HCT116 (cell line): ENCODE data around the gene CPNE4. TPM values are rescaled to one million over a fixed set of nuclear protein-coding genes. Genes with fewer than 3 reads are reported as not detected.

Experiments used
- ATAC-seq: fragments of 200-7000 bp; cut with Tn5 transposase; 2 replicates; pipeline ENCODE4 v1.9.1; 2020; ENCODE audit warnings: mild to moderate bottlenecking, moderate library complexity
- BruUV-seq: library from RNA; stranded (reverse); fragments of 400-500 nt; replicated peaks from 2 replicates; lab custom pipeline; 2021; lab: Mats Ljungman, UMichigan
- CTCF ChIA-PET: fragments of 300-600 bp; sonication (Branson Sonifier 250); formaldehyde crosslinking; loops from one replicate; lab custom pipeline; 2021; ENCODE audit warnings: antibody characterized with exemption; lab: Charles Lee
- POLR2A ChIA-PET: fragments of 300-600, 350-600 bp; sonication (Branson Sonifier 250); formaldehyde crosslinking; loops from one replicate; lab custom pipeline; 2021; ENCODE audit warnings: antibody characterized with exemption; lab: Charles Lee
- RAD21 ChIA-PET, 2 experiments: fragments of 300-600 bp; sonication (Branson Sonifier 250); formaldehyde crosslinking; loops; one replicate each; lab custom pipeline; 2023; ENCODE audit warnings: low total read pairs in 2 of 2; ENCODE audit not compliant: uncharacterized antibody in 2 of 2, unreplicated experiment in 2 of 2, low non-redundant PET in 1 of 2; lab: Charles Lee
- DNase-seq: peaks from one replicate; pipeline ENCODE4 v3.0.0-alpha.2; 2010; ENCODE audit warnings: low read depth, low spot score
- H2AFZ ChIP-seq: fragments of 200-600 bp; shearing (Covaris generic), sonication (generic); 2 replicates; pipeline ENCODE4 v1.6.1; 2017; ENCODE audit warnings: low read depth, mixed run types, mixed read lengths, antibody characterized with exemption, low read length; ENCODE audit not compliant: poor library complexity, severe bottlenecking
- H3K27ac ChIP-seq: 2 replicates; pipeline ENCODE4 v1.5.1; 2012; ENCODE audit warnings: low read depth, low read length
- H3K27me3 ChIP-seq: fragments of 200-600 bp; sonication (generic); 2 replicates; pipeline ENCODE4 v1.6.1; 2016; ENCODE audit warnings: mixed run types, low read length, mixed read lengths; ENCODE audit not compliant: insufficient read depth
- H3K36me3 ChIP-seq, 2 experiments: fragments of 200-500 bp in 1 of 2; fragments of 200-600 bp in 1 of 2; sonication (Bioruptor generic) in 1 of 2; sonication (generic) in 1 of 2; 2 replicates each; pipeline versions ENCODE4 v1.5.1 to v1.6.1; 2014 to 2016; ENCODE audit warnings: low read length in 2 of 2, inconsistent platforms in 1 of 2, mixed read lengths in 1 of 2, mixed run types in 1 of 2; ENCODE audit not compliant: insufficient read depth in 2 of 2, control insufficient read depth in 1 of 2
- H3K4me1 ChIP-seq, 2 experiments: fragments of 200-600 bp in 1 of 2; sonication (generic) in 1 of 2; 2 replicates each; pipeline versions ENCODE4 v1.5.1 to v1.6.1; 2012 to 2017; ENCODE audit warnings: low read length in 2 of 2, inconsistent platforms in 1 of 2, mild to moderate bottlenecking in 1 of 2, mixed read lengths in 1 of 2, mixed run types in 1 of 2, moderate library complexity in 1 of 2; ENCODE audit not compliant: insufficient read depth in 2 of 2, control insufficient read depth in 1 of 2
- H3K4me2 ChIP-seq: fragments of 200-600 bp; sonication (generic); 2 replicates; pipeline ENCODE4 v1.6.1; 2017; ENCODE audit warnings: mixed run types, low read length, mixed read lengths
- H3K4me3 ChIP-seq, 2 experiments: fragments of 200-600 bp in 1 of 2; sonication (generic) in 1 of 2; replicated peaks in 1 of 2; 2 replicates each; pipeline ENCODE4 v1.5.1; 2011 to 2016; ENCODE audit warnings: low read length in 2 of 2, control low read depth in 1 of 2, low read depth in 1 of 2, mild to moderate bottlenecking in 1 of 2, mixed read lengths in 1 of 2, mixed run types in 1 of 2
- H3K79me2 ChIP-seq: fragments of 200-600 bp; sonication (generic); 2 replicates; pipeline ENCODE4 v1.6.1; 2017; ENCODE audit warnings: mild to moderate bottlenecking, mixed run types, low read length, moderate library complexity, mixed read lengths; ENCODE audit not compliant: insufficient read depth
- H3K9ac ChIP-seq: fragments of 200-600 bp; sonication (generic); 2 replicates; pipeline ENCODE4 v1.6.1; 2016; ENCODE audit warnings: low read length, mixed read lengths
- H3K9me2 ChIP-seq: fragments of 200-600 bp; sonication (generic), shearing (Covaris generic); 2 replicates; pipeline ENCODE4 v1.6.1; 2017; ENCODE audit warnings: mixed run types, mild to moderate bottlenecking, moderate library complexity; ENCODE audit not compliant: insufficient read depth
- H3K9me3 ChIP-seq, 2 experiments: fragments of 200-500 bp in 1 of 2; fragments of 200-600 bp in 1 of 2; sonication (Bioruptor generic) in 1 of 2; sonication (generic) in 1 of 2; 2 replicates each; pipeline ENCODE4 v1.6.1; 2014 to 2017; ENCODE audit warnings: low read length in 2 of 2, mixed read lengths in 2 of 2, inconsistent platforms in 1 of 2, low read depth in 1 of 2, mild to moderate bottlenecking in 1 of 2, mixed run types in 1 of 2, moderate library complexity in 1 of 2; ENCODE audit not compliant: control insufficient read depth in 1 of 2, insufficient read depth in 1 of 2
- H4K20me1 ChIP-seq: fragments of 200-600 bp; sonication (generic), shearing (Covaris generic); 2 replicates; pipeline ENCODE4 v1.6.1; 2017; ENCODE audit warnings: mixed run types, mild to moderate bottlenecking, moderate library complexity; ENCODE audit not compliant: insufficient read depth
- CBX3 ChIP-seq: IDR thresholded peaks from 2 replicates; pipeline ENCODE4 v1.6.1; 2012; ENCODE audit warnings: low read depth
- CEBPB ChIP-seq: IDR thresholded peaks from 2 replicates; pipeline ENCODE4 v1.6.1; 2012; ENCODE audit warnings: low read depth
- EGR1 ChIP-seq: IDR thresholded peaks from 2 replicates; pipeline ENCODE4 v1.6.1; 2012; ENCODE audit warnings: low read depth
- ELF1 ChIP-seq: IDR thresholded peaks from 2 replicates; pipeline ENCODE4 v1.6.1; 2012; ENCODE audit warnings: low read depth, borderline replicate concordance
- EZH2 ChIP-seq: fragments of 200-600 bp; sonication (generic); IDR thresholded peaks from 2 replicates; pipeline ENCODE4 v1.6.1; 2017; ENCODE audit warnings: antibody characterized with exemption, mixed run types
- EZH2phosphoT487 ChIP-seq: fragments of 200-600 bp; IDR thresholded peaks from 2 replicates; pipeline ENCODE4 v1.6.1; 2018; ENCODE audit warnings: antibody characterized with exemption, borderline replicate concordance
- FOSL1 ChIP-seq: IDR thresholded peaks from 2 replicates; pipeline ENCODE4 v1.6.1; 2012; ENCODE audit warnings: low read depth
- JUND ChIP-seq: IDR thresholded peaks from 2 replicates; pipeline ENCODE4 v1.6.1; 2012
- POLR2A ChIP-seq: IDR thresholded peaks from 2 replicates; pipeline ENCODE4 v1.7.0; 2011; ENCODE audit warnings: borderline replicate concordance; ENCODE audit not compliant: insufficient read depth, insufficient read length; ENCODE audit errors: extremely low read depth
- POLR2AphosphoS5 ChIP-seq: IDR thresholded peaks from 2 replicates; pipeline ENCODE4 v1.6.1; 2011; ENCODE audit warnings: mild to moderate bottlenecking, low read depth, low read length, moderate library complexity
- RAD21 ChIP-seq: IDR thresholded peaks from 2 replicates; pipeline ENCODE4 v1.6.1; 2012; ENCODE audit warnings: low read depth, mild to moderate bottlenecking
- SIN3A ChIP-seq: IDR thresholded peaks from 2 replicates; pipeline ENCODE4 v1.6.1; 2012; ENCODE audit warnings: low read depth
- TCF7L2 ChIP-seq: IDR thresholded peaks from 2 replicates; pipeline ENCODE4 v1.7.0; 2011; ENCODE audit warnings: borderline replicate concordance, inconsistent platforms; ENCODE audit not compliant: insufficient read depth, insufficient read length; ENCODE audit errors: extremely low read depth
- ZFX ChIP-seq: fragments of 450-650 bp; IDR thresholded peaks from 2 replicates; pipeline ENCODE4 v1.6.1; 2017
- ZNF274 ChIP-seq: fragments of 200-500 bp; sonication (Bioruptor generic); IDR thresholded peaks from 2 replicates; pipeline ENCODE4 v1.6.1; 2014; ENCODE audit warnings: mild to moderate bottlenecking, low read depth, low read length, inconsistent platforms
- intact Hi-C: fragments of 100-400 bp; cut with micrococcal nuclease; formaldehyde crosslinking; loops from 2 replicates; pipeline ENCODE4 v1.10.0; 2022
- total RNA-seq: library from RNA; stranded (reverse); gene quantifications from one replicate; pipeline ENCODE4 v1.2.1, GENCODE V29; 2021; ENCODE audit not compliant: unreplicated experiment
- TF ChIP-seq, protein P1 (sequence below): IDR thresholded peaks from 2 replicates; pipeline ENCODE4 v1.6.1; 2011; ENCODE audit warnings: mild to moderate bottlenecking, low read length, moderate library complexity; ENCODE audit not compliant: insufficient replicate concordance; ENCODE audit errors: extremely low read depth
- TF ChIP-seq, protein P2 (sequence below): IDR thresholded peaks from 2 replicates; pipeline ENCODE4 v1.6.1; 2012; ENCODE audit warnings: low read depth
- TF ChIP-seq, protein P3 (sequence below): IDR thresholded peaks from 2 replicates; pipeline ENCODE4 v1.6.1; 2012
- TF ChIP-seq, protein P4 (sequence below), 3 experiments: fragments of 200-600 bp in 1 of 3; sonication (generic) in 1 of 3; IDR thresholded peaks in 2 of 3; conservative IDR thresholded peaks in 1 of 3; 2 replicates each; pipeline ENCODE4 v1.5.1; 2012 to 2017; ENCODE audit warnings: low read depth in 2 of 3, low read length in 2 of 3, antibody characterized with exemption in 1 of 3, borderline replicate concordance in 1 of 3, control low read depth in 1 of 3, mild to moderate bottlenecking in 1 of 3, mixed read lengths in 1 of 3, mixed run types in 1 of 3, moderate library complexity in 1 of 3; ENCODE audit not compliant: insufficient read depth in 1 of 3

Gene CPNE4
- total RNA-seq, 1 experiment from 2014 or later, result not detected

DNA sequence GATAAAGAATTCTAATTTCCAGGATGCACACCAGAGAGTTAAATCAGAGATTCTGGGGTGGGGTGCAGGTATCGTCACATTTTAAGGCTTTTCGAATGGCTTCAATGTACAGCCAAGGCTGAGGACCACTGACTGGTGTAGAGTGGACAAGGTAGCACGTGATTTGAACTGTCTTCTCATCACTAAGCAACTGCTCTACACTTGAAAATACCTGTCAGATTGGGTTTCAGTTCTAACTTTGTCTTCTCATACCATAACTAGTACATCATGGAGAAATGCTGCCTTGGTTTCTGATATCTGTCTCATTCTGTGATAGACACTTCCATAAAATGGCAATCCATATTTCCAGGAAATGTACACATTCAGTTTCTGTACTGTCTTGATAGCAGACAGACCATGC is 474.0 kb downstream of the CPNE4 start:
- TF ChIP-seq RAD21 (no peak), EZH2 (no peak), JUND (no peak), ELF1 (no peak), CBX3 (no peak), CEBPB (no peak), TCF7L2 (no peak), EZH2phosphoT487 (no peak), SIN3A (no peak), EGR1 (no peak), ZNF274 (no peak), ZFX (no peak), POLR2AphosphoS5 (no peak), POLR2A (no peak), FOSL1 (no peak)
- TF ChIP-seq, protein P1, sequence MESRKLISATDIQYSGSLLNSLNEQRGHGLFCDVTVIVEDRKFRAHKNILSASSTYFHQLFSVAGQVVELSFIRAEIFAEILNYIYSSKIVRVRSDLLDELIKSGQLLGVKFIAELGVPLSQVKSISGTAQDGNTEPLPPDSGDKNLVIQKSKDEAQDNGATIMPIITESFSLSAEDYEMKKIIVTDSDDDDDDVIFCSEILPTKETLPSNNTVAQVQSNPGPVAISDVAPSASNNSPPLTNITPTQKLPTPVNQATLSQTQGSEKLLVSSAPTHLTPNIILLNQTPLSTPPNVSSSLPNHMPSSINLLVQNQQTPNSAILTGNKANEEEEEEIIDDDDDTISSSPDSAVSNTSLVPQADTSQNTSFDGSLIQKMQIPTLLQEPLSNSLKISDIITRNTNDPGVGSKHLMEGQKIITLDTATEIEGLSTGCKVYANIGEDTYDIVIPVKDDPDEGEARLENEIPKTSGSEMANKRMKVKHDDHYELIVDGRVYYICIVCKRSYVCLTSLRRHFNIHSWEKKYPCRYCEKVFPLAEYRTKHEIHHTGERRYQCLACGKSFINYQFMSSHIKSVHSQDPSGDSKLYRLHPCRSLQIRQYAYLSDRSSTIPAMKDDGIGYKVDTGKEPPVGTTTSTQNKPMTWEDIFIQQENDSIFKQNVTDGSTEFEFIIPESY, result no peak
- TF ChIP-seq, protein P2, sequence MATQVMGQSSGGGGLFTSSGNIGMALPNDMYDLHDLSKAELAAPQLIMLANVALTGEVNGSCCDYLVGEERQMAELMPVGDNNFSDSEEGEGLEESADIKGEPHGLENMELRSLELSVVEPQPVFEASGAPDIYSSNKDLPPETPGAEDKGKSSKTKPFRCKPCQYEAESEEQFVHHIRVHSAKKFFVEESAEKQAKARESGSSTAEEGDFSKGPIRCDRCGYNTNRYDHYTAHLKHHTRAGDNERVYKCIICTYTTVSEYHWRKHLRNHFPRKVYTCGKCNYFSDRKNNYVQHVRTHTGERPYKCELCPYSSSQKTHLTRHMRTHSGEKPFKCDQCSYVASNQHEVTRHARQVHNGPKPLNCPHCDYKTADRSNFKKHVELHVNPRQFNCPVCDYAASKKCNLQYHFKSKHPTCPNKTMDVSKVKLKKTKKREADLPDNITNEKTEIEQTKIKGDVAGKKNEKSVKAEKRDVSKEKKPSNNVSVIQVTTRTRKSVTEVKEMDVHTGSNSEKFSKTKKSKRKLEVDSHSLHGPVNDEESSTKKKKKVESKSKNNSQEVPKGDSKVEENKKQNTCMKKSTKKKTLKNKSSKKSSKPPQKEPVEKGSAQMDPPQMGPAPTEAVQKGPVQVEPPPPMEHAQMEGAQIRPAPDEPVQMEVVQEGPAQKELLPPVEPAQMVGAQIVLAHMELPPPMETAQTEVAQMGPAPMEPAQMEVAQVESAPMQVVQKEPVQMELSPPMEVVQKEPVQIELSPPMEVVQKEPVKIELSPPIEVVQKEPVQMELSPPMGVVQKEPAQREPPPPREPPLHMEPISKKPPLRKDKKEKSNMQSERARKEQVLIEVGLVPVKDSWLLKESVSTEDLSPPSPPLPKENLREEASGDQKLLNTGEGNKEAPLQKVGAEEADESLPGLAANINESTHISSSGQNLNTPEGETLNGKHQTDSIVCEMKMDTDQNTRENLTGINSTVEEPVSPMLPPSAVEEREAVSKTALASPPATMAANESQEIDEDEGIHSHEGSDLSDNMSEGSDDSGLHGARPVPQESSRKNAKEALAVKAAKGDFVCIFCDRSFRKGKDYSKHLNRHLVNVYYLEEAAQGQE, result no peak
- TF ChIP-seq, protein P3, sequence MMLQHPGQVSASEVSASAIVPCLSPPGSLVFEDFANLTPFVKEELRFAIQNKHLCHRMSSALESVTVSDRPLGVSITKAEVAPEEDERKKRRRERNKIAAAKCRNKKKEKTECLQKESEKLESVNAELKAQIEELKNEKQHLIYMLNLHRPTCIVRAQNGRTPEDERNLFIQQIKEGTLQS, result no peak
- TF ChIP-seq, protein P4, sequence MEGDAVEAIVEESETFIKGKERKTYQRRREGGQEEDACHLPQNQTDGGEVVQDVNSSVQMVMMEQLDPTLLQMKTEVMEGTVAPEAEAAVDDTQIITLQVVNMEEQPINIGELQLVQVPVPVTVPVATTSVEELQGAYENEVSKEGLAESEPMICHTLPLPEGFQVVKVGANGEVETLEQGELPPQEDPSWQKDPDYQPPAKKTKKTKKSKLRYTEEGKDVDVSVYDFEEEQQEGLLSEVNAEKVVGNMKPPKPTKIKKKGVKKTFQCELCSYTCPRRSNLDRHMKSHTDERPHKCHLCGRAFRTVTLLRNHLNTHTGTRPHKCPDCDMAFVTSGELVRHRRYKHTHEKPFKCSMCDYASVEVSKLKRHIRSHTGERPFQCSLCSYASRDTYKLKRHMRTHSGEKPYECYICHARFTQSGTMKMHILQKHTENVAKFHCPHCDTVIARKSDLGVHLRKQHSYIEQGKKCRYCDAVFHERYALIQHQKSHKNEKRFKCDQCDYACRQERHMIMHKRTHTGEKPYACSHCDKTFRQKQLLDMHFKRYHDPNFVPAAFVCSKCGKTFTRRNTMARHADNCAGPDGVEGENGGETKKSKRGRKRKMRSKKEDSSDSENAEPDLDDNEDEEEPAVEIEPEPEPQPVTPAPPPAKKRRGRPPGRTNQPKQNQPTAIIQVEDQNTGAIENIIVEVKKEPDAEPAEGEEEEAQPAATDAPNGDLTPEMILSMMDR (IDR thresholded peaks at IDR 0.05 in 2 of 3, conservative IDR thresholded peaks at IDR 0.05 in 1 of 3; ENCODE audit: borderline replicate concordance in 1 of 3, insufficient read depth in 1 of 3, low read depth in 2 of 3, low read length in 2 of 3), result no peak
- RAD21 ChIA-PET, result no interaction called here
- POLR2A ChIA-PET, result no interaction called here
- intact Hi-C loops, result no loop called here
- Histone ChIP-seq H3K9me2 (no peaks in the 10 kb centered on the region), H3K27ac (no peak overlapping the region), H4K20me1 (no peaks in the 10 kb centered on the region), H3K9ac (no peak overlapping the region), H3K4me1 (no peaks in the 10 kb centered on the region), H3K4me2 (no peak overlapping the region), H3K27me3 (peaks cover 80% of the 10 kb centered on the region), H3K36me3 (no peaks in the 10 kb centered on the region), H3K79me2 (no peaks in the 10 kb centered on the region), H3K4me3 (no peak overlapping the region), H2AFZ (no peak overlapping the region), H3K9me3 (no peaks in the 10 kb centered on the region)
- no TSS peak for BruUV-seq
- DNase-seq (no peak), ATAC-seq (no peak)
- CTCF ChIA-PET, result no interaction called here
